GM18909 (cell line): ENCODE data around the gene TOP3B.

Source experiments
- ATAC-seq: cut with Tn5 transposase; IDR thresholded peaks from one replicate; pipeline ENCODE4 v1.9.1; 2021; ENCODE audit warnings: mild to moderate bottlenecking; ENCODE audit not compliant: unreplicated experiment, poor library complexity

The TOP3B gene

DNA sequence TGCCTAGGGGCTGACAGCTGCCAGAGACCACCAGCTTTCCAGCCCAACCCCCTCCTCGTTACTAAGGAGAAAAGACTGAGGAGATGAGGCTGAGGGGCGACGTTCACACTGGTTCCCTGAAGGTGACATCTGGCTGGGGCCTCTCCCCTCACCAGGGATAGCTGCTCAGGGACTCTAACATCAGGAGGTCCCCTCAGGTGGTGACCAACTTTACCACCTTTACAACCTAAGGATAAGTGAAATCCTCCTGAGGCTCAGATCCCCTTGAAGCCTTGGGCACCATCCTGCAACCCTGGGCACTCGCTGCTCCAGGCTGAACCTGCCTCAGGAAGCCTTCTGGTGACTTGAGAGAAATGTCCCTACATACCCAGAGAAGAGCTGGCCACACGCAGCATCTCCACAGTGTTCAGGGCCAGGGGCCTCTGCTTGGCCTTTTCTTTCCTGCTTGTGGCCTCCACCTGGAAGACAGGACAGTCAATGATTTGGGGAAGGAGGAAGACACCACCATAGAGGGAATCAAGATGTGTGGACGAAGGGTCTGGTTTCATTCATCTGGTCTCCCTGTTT, 17.6 kb downstream of the TOP3B start:
- no peak for ATAC-seq

DNA sequence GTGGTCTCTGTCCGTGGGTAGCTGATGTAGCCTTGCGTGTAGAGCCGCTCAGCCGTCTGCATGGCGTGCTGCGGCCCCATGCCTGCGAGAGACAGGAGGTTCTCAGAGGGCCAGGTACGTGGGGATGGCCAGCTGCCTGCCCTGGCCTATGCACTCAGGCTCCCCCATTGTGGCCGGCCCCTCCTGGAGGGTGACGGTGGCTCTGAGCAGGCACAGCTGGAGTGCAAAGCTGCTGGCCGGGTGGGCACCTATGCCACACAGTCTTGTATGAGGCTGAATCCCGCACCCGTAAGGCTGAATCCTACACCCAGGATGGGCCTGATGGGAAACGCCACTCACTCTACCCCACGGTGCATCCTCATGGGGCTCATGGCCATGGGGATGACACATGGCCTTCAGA, 18.4 kb downstream of the TOP3B start:
- no peak for ATAC-seq

DNA sequence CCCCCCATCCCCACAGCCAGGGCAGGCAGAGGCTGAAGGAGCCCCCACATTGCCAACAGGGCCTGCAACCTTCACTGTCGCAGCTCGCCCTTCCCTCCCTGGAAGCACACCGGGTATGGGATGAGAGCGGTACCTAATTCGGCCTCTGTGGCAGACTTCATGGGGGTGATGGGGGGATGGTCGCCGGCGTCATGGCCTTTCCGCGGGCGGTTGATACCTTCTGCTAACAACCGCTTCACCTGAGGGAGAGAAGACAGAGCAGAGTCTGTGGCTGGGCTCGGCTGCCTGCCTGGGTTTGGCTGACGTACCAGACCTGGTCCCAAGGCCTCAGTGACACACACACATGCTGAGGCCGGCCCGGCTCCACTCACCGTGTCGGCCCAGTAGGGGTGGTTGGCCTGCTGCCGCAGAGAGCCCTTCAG, 18.8 kb downstream of the TOP3B start:
- no peak for ATAC-seq

DNA sequence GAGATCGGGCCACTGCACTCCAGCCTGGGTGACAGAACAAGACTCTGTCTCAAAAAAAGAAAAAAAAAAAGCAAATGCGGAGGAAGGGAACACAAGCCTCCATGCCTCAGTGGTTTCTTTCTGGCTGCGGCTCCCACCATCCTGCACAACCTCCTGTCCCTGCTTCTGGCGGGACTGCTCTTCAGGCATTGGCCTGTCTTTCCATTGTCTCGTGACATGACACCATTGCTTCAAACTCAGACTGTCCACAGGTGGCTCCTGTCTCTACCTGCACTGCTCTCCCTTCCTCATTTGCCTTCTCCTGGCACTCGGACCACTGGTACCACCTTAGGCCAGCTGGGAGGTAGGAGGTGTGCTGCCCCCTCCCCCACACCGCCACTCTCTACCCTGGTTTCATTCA, 19.3 kb downstream of the TOP3B start:
- ATAC-seq, result no peak

DNA sequence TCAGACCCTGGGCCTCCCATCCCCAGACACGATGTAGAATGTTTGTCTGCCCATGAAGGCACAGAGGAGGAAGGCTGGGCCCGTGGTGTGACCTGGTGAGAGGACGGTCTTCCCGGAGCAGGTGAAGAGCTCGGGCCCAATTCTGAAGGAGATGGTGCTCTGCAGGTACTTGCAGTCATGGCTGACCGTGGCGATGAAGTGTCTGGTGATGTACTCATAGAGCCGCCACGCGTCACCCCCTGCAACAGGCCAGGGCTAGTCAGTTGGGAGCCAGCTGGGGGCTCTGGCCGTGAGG, 20.0 kb downstream of the TOP3B start:
- ATAC-seq, result no peak

DNA sequence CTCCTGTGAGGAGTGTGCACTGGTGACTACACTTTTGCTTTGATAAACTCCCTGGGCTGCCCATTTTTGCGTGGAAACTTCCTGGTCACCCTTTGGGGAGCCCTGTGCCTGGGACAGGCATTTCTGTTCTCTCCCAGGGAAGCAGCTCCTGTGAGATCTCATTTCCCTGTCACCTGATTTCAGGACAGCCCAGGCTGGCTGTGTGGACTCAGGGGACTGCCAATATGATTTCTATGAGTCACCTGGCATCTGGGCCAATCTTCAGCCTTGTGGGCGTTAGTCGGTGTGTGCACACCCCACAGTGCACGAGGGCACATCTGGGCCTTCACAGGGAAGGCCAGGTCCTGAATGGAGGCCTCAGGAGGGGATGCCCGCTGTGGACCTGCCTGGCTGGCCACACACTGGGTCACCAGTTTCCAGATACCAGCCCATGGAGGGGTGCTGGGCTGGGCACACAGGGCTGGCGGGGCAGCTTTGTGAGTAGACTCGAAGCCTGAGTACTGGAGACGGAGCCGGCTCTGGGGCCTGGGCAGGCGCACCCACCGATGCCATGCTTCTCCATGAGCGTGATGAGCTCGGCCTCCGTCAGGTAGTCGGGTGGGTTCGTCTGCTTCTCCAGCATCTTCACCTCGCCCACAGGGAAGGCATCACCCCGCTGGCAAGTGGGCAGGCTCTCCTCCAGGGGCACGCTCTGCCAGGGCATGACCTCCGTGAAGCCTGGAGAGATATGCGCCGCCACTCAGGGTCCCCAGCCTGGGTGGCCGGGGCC, 20.5 kb downstream of the TOP3B start:
- ATAC-seq, result no peak

DNA sequence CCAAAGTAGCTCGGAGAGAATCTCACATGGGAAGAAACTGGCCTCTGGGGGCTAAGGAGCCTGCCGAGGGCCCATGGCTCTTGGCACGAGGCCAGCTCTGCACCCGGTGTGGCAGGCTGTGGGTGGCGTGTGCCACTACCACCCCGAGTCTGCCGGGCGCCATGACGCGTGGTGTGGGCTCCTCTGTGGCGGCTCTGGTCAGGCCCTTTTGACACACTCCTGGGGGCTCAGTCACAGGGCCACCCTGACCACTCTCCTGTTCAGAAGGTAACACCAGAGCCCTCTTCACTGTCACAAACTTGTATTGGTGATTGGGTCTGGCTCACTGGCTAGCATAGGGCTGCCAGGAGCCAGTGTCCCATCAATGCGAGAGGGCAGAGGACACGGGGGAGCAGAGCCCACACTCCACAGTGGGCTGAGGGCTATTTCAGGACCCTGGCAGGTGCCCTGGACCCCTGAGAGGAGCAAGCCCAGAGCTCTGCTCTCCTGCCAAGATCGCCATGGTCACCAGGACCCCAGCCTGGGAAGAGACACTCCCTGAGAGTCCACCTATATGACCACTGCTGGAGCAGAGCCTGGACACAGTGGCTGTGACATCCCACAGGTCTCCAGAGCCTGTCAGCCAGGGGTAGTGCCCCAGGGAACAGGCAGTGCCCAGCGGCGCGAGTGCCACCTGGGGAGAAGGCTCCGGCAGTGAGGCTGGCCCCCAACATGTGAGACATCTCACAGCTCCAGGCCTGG, 21.3 kb downstream of the TOP3B start:
- no peak for ATAC-seq

DNA sequence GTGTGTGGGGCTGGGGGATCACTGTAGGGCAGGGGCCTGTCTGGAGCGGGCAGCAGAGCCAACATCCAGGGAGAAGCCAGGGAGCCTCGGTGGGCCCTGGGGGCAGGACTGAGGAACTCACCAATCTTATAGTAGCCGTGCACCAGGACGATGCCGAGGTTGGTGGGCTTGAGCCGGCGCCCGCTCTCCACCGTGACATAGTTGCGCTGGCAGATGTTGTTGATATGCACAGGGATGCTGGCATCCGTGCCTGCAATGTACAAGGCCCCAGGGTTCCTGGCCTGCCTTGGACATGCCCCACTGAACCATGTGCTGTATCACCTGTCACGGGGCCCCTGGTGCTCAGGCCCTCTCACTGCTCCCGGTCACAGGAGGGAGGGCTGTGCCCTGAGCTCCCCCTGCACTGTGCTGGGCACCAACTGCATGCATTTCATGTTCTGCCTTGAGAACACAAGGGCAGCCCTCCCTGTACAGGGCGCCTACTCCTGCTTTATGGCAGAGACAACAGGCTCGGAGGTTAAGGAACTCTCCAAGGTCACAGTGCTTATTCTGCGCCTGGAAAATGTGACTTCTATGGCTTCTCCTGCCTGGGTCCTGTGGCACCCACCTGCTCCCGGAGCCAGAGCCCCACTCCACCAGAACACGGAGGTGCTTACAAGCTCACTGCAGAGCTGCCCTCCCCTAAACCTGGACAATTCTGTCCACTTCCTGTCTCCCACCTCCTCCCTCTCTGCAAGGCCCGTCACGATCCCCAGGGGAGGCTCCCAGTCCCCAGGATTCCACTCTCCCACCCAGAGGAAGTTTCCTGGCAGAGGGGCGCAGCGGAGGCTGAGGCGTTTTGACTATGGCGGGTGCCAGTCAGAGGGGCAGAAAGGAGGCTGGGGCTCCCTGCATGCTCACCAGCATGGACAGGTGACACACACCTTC, 22.1 kb downstream of the TOP3B start:
- no peak for ATAC-seq

DNA sequence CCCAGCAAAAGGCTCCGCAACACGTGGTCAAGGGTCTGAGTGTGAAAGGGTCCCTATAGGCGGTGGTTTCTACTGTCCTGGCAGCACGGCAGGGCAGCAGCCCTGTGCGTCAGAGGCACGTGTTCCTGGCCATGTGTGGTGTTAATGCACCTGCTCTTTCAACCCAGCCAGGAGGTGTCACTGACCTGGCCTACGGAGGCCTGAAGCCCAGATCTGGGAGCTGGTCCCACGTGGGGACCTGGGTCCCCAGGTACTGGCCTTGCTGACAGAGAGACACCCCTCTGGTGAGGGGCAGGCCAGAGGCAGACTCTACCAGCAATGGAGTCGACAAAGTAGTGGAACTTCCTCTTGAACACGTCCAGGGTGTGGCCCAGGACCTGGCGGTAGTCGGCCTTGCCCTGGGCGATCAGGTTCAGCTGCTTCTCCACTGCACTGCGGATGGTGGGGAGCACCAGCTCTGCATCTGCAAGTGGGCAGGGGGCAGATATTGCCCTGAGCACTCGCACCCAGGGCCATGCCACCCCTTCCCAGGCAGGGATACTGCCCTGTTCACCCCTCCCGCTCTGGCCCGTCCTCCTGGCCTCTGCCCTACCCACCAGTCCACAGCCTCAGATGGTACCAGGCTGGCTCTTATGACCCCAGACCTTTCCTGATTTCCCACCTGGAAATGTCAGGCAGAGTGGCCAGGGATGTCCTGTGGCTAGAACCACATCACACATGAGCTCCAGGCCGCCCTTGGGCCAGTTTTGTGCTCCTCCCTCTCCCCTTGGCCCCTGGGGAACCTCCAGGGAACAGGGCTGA, 23.1 kb downstream of the TOP3B start:
- no peak for ATAC-seq

DNA sequence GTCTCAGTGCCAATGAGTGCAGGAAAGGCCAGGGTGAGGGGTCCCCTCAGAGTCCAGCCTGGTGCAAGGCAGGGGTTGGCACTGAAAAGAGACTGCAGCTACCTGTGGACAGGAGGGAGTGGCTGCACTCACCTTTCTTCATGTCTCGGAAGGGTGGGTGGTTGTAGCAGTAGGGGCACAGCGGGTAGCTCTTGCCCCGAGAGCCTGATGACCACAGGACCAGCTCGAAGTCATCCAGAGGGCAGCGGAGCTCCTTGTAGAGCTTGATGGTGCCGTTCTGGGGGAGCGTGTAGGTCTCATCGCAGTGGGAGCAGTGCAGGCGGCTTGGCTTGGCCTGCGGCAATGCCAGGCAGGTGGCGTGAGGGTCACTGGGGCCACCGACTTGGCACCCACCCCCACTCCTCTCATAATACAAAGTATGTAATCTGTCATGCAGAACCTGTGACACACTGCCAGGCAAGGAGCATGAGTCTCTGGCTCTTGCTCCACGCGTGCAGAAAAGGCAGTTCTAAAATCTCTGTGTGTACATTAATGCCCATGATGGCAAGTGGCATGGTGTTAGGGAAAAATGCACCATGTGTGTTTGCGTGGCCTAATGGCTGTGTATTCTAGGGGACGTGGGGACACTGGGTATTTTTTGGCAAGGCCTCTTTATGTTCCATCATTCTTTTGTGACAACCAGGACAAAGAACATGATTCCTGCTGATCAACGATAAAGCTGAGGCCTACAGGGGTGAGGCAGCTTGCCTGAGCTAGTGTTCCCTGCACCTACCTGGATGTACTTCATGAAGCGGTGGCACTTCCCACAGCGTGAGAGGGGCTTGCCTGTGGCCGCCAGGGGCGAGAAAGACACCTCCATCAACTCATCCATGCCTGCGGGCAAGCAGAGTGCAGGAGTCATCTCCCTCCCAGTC, 24.0 kb downstream of the TOP3B start:
- no peak for ATAC-seq

DNA sequence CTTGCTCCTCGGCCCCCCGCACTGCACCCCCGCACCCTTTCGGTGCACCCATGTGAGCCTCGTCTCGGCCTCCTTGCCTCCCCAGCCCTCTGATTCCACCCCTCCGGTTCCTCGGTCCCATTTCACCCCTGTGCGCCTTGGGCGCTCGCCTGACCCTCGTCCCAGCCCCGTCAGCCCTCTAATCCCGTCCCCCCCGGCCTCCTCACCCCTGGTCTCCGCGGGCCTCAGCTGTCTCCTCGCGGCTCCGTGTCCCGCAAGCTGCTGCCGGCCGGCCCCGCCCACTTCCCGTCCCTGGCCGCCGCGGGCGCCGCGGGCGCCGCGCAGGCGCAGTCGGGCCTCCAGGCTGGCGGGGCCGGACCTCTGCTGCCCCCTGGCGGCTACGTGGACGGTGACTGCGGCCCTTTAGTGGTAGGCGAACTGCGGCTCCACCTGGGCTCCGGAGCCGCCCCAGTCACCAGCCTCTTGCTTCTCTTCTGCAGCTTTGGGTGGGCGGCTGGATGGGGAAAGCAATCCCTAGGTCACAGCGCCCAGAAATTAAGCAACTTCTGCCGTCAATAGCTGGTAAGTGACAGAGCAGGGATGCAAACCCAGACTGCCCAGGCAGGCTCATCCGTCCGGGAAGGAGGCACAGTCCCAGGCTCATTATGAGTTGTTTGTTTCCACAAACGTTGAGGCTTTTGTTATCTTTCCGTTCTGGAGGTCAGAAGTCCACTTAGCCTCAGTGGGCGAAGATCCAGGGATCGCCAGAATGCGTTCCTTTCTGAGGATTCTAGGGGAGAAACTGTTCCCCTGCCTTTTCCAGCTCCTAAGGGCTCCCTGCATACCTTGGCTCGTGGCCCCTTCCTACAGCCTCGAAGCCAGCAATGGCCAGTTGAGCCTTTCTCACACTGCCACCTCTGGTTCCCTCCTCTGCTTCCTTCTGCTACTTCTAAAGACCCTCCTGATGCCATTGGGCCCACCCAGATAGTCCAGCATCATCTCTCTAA, 29.7 kb downstream of the TOP3B start, which contains the start of gene PPM1F:
TSS of gene PPM1F (minus strand) at position 263 of the 986 bp plus-strand sequence. CDS start 6,800 bp downstream, outside the sequence.
- peak; percentile 72 for ATAC-seq

DNA sequence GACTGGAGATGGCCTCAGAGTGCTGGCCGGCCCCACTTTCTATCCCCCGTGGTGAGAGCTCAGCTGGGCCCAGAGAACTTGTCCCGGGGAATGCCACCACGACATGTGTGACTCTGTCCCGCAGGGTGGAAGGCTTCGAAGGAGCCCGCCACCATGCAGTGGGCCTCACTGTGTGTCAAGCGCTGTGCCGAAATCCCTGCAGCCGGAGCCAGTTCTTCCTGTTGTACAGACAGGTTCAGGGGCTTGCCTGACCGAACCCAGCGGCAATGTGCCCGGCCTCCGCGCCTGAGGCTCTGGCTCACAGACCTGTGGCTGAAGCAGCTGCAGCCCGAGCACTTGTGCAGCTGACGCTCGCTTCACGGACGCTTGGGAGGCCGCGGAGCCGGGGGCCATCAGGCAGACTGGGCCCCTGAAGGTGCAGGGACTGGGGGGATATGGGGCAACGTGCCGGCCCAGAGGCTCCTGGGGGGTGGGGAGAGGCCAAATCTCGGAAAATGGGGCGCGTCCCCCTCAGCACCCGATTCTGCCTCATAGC, 30.6 kb downstream of the TOP3B start:
- peak; percentile 31 for ATAC-seq

DNA sequence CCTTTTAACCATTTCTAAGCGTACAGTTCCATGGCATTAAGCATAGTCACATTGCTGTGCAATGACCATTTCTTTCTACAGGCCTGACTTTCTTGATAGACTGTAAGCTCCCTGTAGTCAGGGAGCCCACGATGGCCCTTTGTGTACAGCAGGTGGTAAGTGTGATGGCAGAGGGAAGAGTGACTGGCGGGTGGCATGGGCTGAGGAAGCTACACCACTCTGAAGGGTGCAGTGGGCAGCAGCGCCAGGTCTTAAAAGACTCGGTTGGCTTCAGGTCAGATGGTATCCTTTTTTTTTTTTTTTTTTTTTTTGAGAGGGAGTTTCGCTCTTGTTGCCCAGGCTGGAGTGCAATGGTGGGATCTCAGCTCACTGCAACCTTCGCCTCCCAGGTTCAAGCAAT, 31.5 kb downstream of the TOP3B start:
- ATAC-seq, result no peak

DNA sequence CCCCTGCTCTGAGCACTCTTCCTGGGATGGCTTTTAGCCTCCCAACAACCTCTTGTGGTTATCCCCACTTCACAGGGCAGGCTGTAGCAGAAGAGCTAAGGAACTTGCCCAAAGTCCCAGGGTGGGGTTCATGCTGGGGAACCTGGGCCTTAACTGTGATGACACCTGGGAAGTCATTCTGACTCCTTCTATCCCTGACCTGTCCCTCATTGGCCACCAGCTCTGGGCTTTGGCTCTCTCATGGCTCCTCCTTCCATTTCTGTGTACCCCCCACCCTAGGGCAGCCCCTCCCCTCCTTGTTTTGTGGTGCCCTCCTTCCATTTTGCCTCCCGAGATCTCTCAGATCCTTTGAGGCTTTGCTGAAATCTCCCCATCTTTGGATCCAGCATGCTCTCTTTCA, 32.6 kb downstream of the TOP3B start:
- ATAC-seq, result no peak

DNA sequence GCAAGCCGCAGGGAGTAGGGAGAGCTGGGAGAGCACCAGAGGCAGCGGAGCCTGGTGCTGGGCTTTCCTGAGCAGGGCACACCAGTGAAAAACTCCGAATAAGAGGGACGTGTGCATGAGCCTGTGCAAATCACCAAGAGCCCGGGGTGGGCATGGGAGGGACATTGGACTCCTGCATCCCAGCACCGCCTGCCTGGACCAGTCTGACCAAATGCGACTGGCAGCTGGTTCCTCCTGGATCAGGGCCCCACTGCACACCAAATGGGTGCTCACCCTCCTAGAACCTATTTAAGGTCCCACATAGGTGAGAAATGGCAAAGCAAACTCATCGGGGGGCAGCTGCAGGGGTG, 33.0 kb downstream of the TOP3B start:
- ATAC-seq, result no peak

DNA sequence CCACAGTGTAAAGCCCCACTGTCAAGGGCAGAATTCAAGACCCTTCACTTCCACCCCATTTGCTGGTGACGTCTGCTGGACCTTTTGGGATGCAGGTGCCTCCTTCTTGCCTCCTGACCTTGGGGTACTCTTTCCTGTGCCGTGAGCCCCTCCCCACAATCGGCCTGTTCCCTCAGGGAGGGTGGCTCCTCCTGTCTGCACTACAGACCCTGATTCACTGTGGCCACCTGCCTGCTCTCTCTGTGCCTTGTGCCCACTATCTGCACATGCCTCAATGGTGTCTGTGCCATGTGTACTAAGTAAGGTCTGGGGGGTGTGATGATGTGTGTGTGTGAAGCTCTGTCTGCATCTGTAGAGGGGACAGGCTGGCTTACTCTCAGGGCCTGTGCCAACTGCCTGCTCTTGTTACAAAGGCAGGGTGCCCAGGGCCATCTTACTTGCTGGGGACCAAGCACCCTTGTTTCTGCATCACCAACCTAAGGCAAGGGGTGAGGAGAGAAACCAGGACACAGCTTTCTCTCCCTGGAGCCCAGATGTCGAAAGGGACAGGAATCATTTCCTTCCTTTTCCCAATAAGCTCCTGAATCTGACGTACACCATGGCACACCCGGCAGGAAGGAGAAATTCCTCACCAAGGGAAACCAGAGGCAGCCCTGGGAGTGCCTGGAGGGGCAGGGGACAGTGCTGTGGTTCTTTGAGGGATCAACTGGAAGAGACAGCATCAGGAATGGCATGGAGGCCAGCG, 33.6 kb downstream of the TOP3B start:
- no peak for ATAC-seq

DNA sequence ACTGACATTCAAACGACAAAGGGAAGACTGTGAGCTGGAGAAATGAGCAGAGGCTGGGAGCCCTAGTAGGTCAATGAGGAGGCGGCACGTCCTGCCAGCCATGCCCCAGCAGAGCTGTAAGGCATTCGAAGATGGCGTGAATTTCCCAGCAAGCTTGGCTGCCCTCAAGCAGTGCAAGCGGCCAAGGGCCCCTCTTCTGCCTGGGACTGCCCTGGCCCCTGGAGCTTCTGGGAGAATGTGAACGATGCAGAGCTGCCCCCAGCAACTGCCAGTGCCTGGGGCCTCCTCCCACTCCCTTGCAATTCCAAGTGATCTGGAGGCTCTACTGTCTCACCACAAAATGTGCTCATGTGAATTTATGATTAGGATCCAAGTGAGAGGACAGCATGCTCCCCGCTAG, 34.2 kb downstream of the TOP3B start:
- no peak for ATAC-seq
